Adrenal gland (tissue), 12 donors: ENCODE results near the gene CXCL9. TPM values are rescaled to one million over a fixed set of nuclear protein-coding genes. Genes with fewer than 3 reads are reported as not detected.
A peak's percentile ranks its signal among the peaks of the same experiment; 100 is the strongest.

Source experiments
- DNase-seq, 7 donors: peaks; one replicate each; pipeline ENCODE4 v3.0.0-alpha.2; 2019 to 2020
- H3K27ac ChIP-seq, 5 donors: fragments of 200-600 bp; sonication (generic) in 4 of 5; 1 replicate in 3 of 5; 2 replicates in 2 of 5; pipeline versions ENCODE4 v1.5.1 to v1.8.0; 2016 to 2020; ENCODE audit warnings: mild to moderate bottlenecking in 1 of 5
- H3K27me3 ChIP-seq: fragments of 200-600 bp; 2 replicates; pipeline ENCODE4 v1.8.0; 2021
- H3K36me3 ChIP-seq, 2 donors: fragments of 200-600 bp; replicated peaks in 1 of 2; 1 replicate in 1 of 2; 2 replicates in 1 of 2; pipeline versions ENCODE4 v1.5.1 to v1.8.0; 2018 to 2022
- H3K4me1 ChIP-seq, 2 donors: fragments of 200-600 bp; replicated peaks in 1 of 2; 1 replicate in 1 of 2; 2 replicates in 1 of 2; pipeline versions ENCODE4 v1.5.1 to v1.8.0; 2018 to 2021
- H3K4me3 ChIP-seq, 4 donors: fragments of 200-600 bp; sonication (generic) in 3 of 4; one replicate each; pipeline ENCODE4 v1.5.1; 2016 to 2018
- H3K9me3 ChIP-seq, 3 donors: fragments of 200-600 bp; sonication (generic) in 1 of 3; replicated peaks in 1 of 3; 1 replicate in 2 of 3; 2 replicates in 1 of 3; pipeline versions ENCODE4 v1.5.1 to v1.8.0; 2016 to 2021
- POLR2A ChIP-seq, 2 donors: fragments of 450-650 bp; IDR thresholded peaks; one replicate each; pipeline ENCODE4 v1.6.1; 2017; ENCODE audit warnings: antibody characterized with exemption in 2 of 2, mild to moderate bottlenecking in 2 of 2, moderate library complexity in 1 of 2
- WGBS, 4 donors: extraction: QIAGEN DNeasy Blood & Tissue Kit in 2 of 4; methylation state at CpG; one replicate each; pipeline versions ENCODE4 v1.1.5 to v1.1.7; 2013 to 2017; 5-methylcytosine and 5-hydroxymethylcytosine counted together
- intact Hi-C, 2 donors: fragments of 100-400 bp; cut with DNase I; formaldehyde crosslinking; loops; one replicate each; pipeline versions ENCODE4 v1.14.1 to v1.15.0; 2022 to 2023
- polyA plus RNA-seq, 3 donors: library from polyadenylated mRNA; stranded (reverse); fragments of 200-250 nt in 2 of 3; fragments of 350-450 nt in 1 of 3; fragmentation: Illumina TruSeq in 1 of 3; extraction: RNeasy Lipid Tissue Mini Kit (QIAGEN cat#74804) in 1 of 3; gene quantifications; one replicate each; pipeline ENCODE4 v1.2.3, GENCODE V29; 2013 to 2014
- total RNA-seq, 9 donors: library from RNA; depleted of rRNA in 4 of 9; stranded (reverse); fragments of >200 nt in 4 of 9; fragments of 120-200 nt in 1 of 9; fragmentation: NEBNext Ultra II Directional in 1 of 9; extraction: Animal tissue kit (Norgen Biotek cat#: 25700) in 1 of 9; gene quantifications; one replicate each; pipeline versions ENCODE4 v1.1.0 to v1.2.4, GENCODE V29; 2013 to 2023
- TF ChIP-seq, protein P1 (sequence below), 6 experiments: fragments of 450-650 bp in 4 of 6; fragments of 200-600 bp in 2 of 6; sonication (generic) in 1 of 6; IDR thresholded peaks; 1 replicate in 5 of 6; 2 replicates in 1 of 6; pipeline versions ENCODE4 v1.5.1 to v1.8.0; 2016 to 2021; ENCODE audit warnings: antibody characterized with exemption in 6 of 6, mild to moderate bottlenecking in 2 of 6, moderate library complexity in 1 of 6
- donor health status: healthy with polysubstance abuse.
- donor health status: Bipolar disorder and iron deficiency.
- donor health status: DM: yes; HTN: yes; CAD: no.
- donor health status: DM: no; HTN: no; CAD: no.
- donor health status: DM: no; HTN: no; CAD: no.
- donor health status: DM: yes; HTN: yes; CAD: no.

Gene CXCL9
- total and polyA plus RNA-seq, 12 donors = 0.11 to 6.4 (median 0.67) TPM; not detected in 1

DNA sequence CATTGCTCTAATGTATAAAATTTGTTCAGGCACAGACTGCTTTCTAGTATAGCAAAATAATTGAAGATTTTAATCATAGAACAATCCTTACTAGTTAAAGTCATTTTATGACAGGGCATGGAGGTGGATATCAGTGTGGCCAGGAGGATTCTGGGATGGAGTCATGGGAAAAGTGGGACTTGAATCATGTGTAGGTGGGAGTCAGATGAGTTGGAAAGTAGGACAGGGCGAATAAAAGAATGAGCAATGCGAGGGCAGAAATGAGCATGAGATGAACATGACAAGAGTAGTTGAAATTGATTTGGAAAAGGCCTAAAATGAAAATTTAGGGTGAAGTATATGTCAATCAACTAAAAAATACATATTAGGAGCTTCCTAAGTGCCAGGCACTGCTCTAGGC lies 9.4 kb downstream of the CXCL9 start:
- H3K27ac ChIP-seq = no peak overlapping the region
- no peaks in the 10 kb centered on the region for H3K4me1 ChIP-seq
- TF ChIP-seq, protein P1, sequence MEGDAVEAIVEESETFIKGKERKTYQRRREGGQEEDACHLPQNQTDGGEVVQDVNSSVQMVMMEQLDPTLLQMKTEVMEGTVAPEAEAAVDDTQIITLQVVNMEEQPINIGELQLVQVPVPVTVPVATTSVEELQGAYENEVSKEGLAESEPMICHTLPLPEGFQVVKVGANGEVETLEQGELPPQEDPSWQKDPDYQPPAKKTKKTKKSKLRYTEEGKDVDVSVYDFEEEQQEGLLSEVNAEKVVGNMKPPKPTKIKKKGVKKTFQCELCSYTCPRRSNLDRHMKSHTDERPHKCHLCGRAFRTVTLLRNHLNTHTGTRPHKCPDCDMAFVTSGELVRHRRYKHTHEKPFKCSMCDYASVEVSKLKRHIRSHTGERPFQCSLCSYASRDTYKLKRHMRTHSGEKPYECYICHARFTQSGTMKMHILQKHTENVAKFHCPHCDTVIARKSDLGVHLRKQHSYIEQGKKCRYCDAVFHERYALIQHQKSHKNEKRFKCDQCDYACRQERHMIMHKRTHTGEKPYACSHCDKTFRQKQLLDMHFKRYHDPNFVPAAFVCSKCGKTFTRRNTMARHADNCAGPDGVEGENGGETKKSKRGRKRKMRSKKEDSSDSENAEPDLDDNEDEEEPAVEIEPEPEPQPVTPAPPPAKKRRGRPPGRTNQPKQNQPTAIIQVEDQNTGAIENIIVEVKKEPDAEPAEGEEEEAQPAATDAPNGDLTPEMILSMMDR (IDR thresholded peaks at IDR 0.05) = no peak
- TF ChIP-seq POLR2A (IDR thresholded peaks at IDR 0.05) = no peak
- no peaks in the 10 kb centered on the region for H3K27me3 ChIP-seq
- intact Hi-C loops = loop anchor here in 1 of 2 donors (5.0 kb wide), 1 partner anchor 69 kb away; no protein-coding TSS in a partner anchor
- WGBS, 4 donors = 69 to 91% (median 84%) methylated on average over 2 of the region's 2 CpGs
- no peak for DNase-seq
- no peaks in the 10 kb centered on the region for H3K9me3 ChIP-seq
- no peaks in the 10 kb centered on the region for H3K36me3 ChIP-seq
- no peak overlapping the region for H3K4me3 ChIP-seq

DNA sequence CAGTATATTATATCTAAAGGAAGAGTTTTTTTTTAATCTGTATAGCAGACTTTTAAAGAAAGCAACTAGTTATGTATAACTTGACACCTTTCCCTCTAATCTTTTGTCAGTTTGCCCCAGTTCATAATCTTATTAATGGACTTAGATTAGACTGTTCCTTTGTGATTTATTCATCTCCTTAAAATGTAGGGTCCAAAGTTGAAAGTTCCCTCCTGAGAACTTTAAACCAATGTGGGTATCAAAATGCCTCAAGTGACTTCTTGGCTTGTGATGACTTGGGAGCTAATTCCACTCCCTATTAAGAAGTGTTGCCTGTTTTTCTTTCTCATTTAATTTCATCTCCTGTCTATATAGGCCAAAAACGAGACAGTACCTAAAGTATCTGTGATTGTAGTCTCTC lies 10.2 kb downstream of the CXCL9 start:
- intact Hi-C loops = loop anchor here in 1 of 2 donors (5.0 kb wide), 1 partner anchor 70 kb away; no protein-coding TSS in a partner anchor
- no peak for DNase-seq
- Histone ChIP-seq H3K36me3 (no peaks in the 10 kb centered on the region), H3K4me3 (no peak overlapping the region), H3K27ac (no peak overlapping the region), H3K27me3 (no peaks in the 10 kb centered on the region), H3K9me3 (no peaks in the 10 kb centered on the region), H3K4me1 (no peaks in the 10 kb centered on the region)
- WGBS, 4 donors = 64 to 78% (median 71%) methylated on average over 1 of the region's 1 CpG
- TF ChIP-seq, protein P1 (IDR thresholded peaks at IDR 0.05) = no peak
- TF ChIP-seq POLR2A (IDR thresholded peaks at IDR 0.05) = no peak

DNA sequence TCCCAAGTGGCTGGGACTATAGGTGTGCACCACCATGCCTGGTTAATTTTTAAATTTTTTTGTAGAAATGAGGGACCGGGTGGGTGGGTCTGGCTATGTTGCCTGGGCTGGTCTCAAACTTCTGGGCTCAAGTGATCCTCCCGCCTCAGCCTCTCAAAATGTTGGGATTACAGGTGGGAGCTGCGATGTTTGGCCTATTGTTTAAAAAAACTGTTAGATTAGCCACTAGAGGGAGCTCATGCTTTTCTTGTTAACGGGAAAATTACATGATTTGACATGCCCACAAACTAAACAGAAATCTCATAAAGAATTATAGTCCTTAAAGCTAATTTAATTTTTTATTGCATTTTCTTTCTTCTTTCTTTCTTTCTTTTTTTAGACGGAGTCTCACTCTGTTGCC lies 11.6 kb downstream of the CXCL9 start:
- intact Hi-C loops = loop anchor here in 1 of 2 donors (5.0 kb wide), 1 partner anchor 72 kb away; no protein-coding TSS in a partner anchor

DNA sequence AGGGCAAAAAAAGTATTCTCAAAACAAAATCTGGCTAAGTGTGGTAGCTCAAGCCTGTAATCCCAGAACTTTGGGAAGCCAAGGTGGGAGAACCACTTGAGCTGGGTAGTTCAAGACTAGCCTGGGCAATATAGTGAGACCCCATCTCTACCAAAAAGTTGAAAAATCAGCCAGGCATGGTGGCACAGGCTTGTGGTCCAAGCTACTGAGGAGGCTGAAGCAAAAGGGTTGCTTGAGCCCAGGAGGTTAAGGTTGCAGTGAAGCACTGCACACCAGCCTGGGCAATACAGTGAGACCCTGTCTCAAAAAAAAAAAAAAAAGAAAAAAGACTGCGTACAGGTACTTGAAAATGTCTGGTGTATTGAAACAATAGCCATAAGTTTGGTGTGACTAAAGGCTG lies 14.8 kb downstream of the CXCL9 start:
- 67 to 94% (median 80%) methylated on average over 1 of the region's 1 CpG for WGBS, 4 donors
- intact Hi-C loops = loop anchor here in 1 of 2 donors (5.0 kb wide), 1 partner anchor 75 kb away; no protein-coding TSS in a partner anchor

More for the DNA sequence above, 11.6 kb downstream of the CXCL9 start:
- H3K36me3 ChIP-seq = no peaks in the 10 kb centered on the region
- no peak for TF ChIP-seq POLR2A (IDR thresholded peaks at IDR 0.05)
- TF ChIP-seq, protein P1 (IDR thresholded peaks at IDR 0.05) = peak; percentile 51 to 77 (median 64)
- 6 to 8% (median 7%) methylated on average over 5 of the region's 5 CpGs for WGBS, 4 donors
- no peak overlapping the region for H3K27ac ChIP-seq
- no peaks in the 10 kb centered on the region for H3K4me1 ChIP-seq
- no peaks in the 10 kb centered on the region for H3K27me3 ChIP-seq
- no peak overlapping the region for H3K4me3 ChIP-seq
- H3K9me3 ChIP-seq = no peaks in the 10 kb centered on the region
- DNase-seq = no peak

More for the DNA sequence above, 14.8 kb downstream of the CXCL9 start:
- Histone ChIP-seq H3K27me3 (no peaks in the 10 kb centered on the region), H3K4me1 (peaks cover 7 to 16% of the 10 kb centered on the region in 2 donors), H3K36me3 (no peaks in the 10 kb centered on the region), H3K4me3 (no peak overlapping the region), H3K9me3 (no peaks in the 10 kb centered on the region), H3K27ac (no peak overlapping the region)
- TF ChIP-seq, protein P1 (IDR thresholded peaks at IDR 0.05) = no peak
- TF ChIP-seq POLR2A (IDR thresholded peaks at IDR 0.05) = no peak
- DNase-seq = no peak
